HepG2 (cell line): ENCODE data around the gene PDCD5. TPM values are rescaled to one million over a fixed set of nuclear protein-coding genes. Genes with fewer than 3 reads are reported as not detected.

Experiments
- ATAC-seq: fragments of 200-7000 bp; cut with Tn5 transposase; 3 replicates; pipeline ENCODE4 v1.9.1; 2020; ENCODE audit warnings: mild to moderate bottlenecking, moderate library complexity
- BruUV-seq: library from RNA; stranded (reverse); fragments of 400-500 nt; replicated peaks from 2 replicates; lab custom pipeline; 2021; lab: Mats Ljungman, UMichigan
- CTCF ChIA-PET: fragments of 300-600 bp; formaldehyde crosslinking; extraction: SDS; loops from one replicate; lab custom pipeline; 2021; ENCODE audit warnings: low total read pairs, inconsistent platforms, low intra/inter-chr PET ratio; lab: Yijun Ruan, JAX
- POLR2A ChIA-PET: fragments of 350-600 bp; sonication (Branson Sonifier 250); formaldehyde crosslinking; loops from one replicate; lab custom pipeline; 2020; ENCODE audit warnings: antibody characterized with exemption, inconsistent platforms; lab: Yijun Ruan, JAX
- DNase-seq: peaks from one replicate; pipeline ENCODE4 v3.0.0-alpha.2; 2015; ENCODE audit warnings: low spot score
- FAIRE-seq: peaks from 3 replicates; lab custom pipeline; 2011; peaks lifted over from hg19 to GRCh38; lab: Jason Lieb, UNC
- H2AFZ ChIP-seq: one replicate; pipeline ENCODE4 v1.6.1; 2011; ENCODE audit warnings: low read length, inconsistent platforms
- H3K27ac ChIP-seq: fragments of 300-600 bp; 3 replicates; pipeline ENCODE4 v1.8.0; 2011; ENCODE audit warnings: mixed run types, mild to moderate bottlenecking, mixed read lengths, low read length, inconsistent platforms; ENCODE audit not compliant: insufficient read depth; ENCODE audit errors: extremely low read length
- H3K27me3 ChIP-seq, 2 experiments: fragments of 200-600 bp in 1 of 2; 2 replicates in 1 of 2; 3 replicates in 1 of 2; pipeline versions ENCODE4 v1.6.0 to v1.8.0; 2011; ENCODE audit warnings: low read length in 2 of 2, mild to moderate bottlenecking in 2 of 2, moderate library complexity in 2 of 2, inconsistent platforms in 1 of 2; ENCODE audit not compliant: insufficient read depth in 2 of 2, control insufficient read depth in 1 of 2
- H3K36me3 ChIP-seq, 2 experiments: fragments of 200-600 bp in 1 of 2; replicated peaks in 1 of 2; 2 replicates in 1 of 2; 3 replicates in 1 of 2; pipeline versions ENCODE4 v1.5.1 to v1.8.0; 2011; ENCODE audit warnings: low read length in 2 of 2, inconsistent platforms in 1 of 2; ENCODE audit not compliant: insufficient read depth in 2 of 2, control insufficient read depth in 1 of 2
- H3K4me1 ChIP-seq: 2 replicates; pipeline ENCODE4 v1.5.1; 2012; ENCODE audit warnings: low read length, inconsistent platforms; ENCODE audit not compliant: insufficient read depth
- H3K4me2 ChIP-seq: 2 replicates; pipeline ENCODE4 v1.6.0; 2011; ENCODE audit warnings: low read depth, low read length, inconsistent platforms
- H3K4me3 ChIP-seq, 3 experiments: fragments of 200-600 bp in 1 of 3; sonication (generic), shearing (Covaris generic) in 1 of 3; replicated peaks in 1 of 3; 2 replicates each; pipeline ENCODE4 v1.5.1; 2011 to 2016; ENCODE audit warnings: low read length in 3 of 3, inconsistent platforms in 2 of 3, low read depth in 2 of 3, mild to moderate bottlenecking in 2 of 3, control low read depth in 1 of 3, mixed read lengths in 1 of 3; ENCODE audit not compliant: insufficient read depth in 1 of 3
- H3K79me2 ChIP-seq: one replicate; pipeline ENCODE4 v1.6.1; 2011; ENCODE audit warnings: low read length, inconsistent platforms; ENCODE audit not compliant: insufficient read depth
- H3K9ac ChIP-seq: 2 replicates; pipeline ENCODE4 v1.6.0; 2011; ENCODE audit warnings: mild to moderate bottlenecking, low read depth, low read length, inconsistent platforms; ENCODE audit not compliant: insufficient read depth
- H3K9me3 ChIP-seq: 2 replicates; pipeline ENCODE4 v1.5.1; 2012; ENCODE audit warnings: mild to moderate bottlenecking, low read length
- H4K20me1 ChIP-seq: 2 replicates; pipeline ENCODE4 v1.6.0; 2011; ENCODE audit warnings: inconsistent platforms, mild to moderate bottlenecking, low read length, moderate library complexity; ENCODE audit not compliant: insufficient read depth
- ATF1 ChIP-seq: IDR thresholded peaks from 2 replicates; pipeline ENCODE4 v1.6.1; 2016; ENCODE audit warnings: mild to moderate bottlenecking, control low read depth
- GTF3A ChIP-seq: sonication (generic); formaldehyde crosslinking; conservative IDR thresholded peaks from 2 replicates; pipeline ENCODE4 v1.4.0; 2020; ENCODE audit warnings: mild to moderate bottlenecking, missing genetic modification reagents
- JUNB ChIP-seq: sonication (generic); formaldehyde crosslinking; IDR thresholded peaks from 2 replicates; pipeline ENCODE4 v1.8.0; 2022; ENCODE audit warnings: missing genetic modification reagents, mild to moderate bottlenecking, borderline replicate concordance
- MLX ChIP-seq: IDR thresholded peaks from 2 replicates; pipeline ENCODE4 v1.6.1; 2016
- PHF8 ChIP-seq: sonication (generic); formaldehyde crosslinking; IDR thresholded peaks from 2 replicates; pipeline ENCODE4 v1.5.0; 2020; ENCODE audit warnings: missing genetic modification reagents
- RBAK ChIP-seq: sonication (generic); formaldehyde crosslinking; IDR thresholded peaks from 2 replicates; pipeline ENCODE4 v1.5.1; 2020; ENCODE audit warnings: mild to moderate bottlenecking, missing genetic modification reagents
- RXRB ChIP-seq: IDR thresholded peaks from 2 replicates; pipeline ENCODE4 v1.6.1; 2016; ENCODE audit warnings: borderline replicate concordance, missing genetic modification reagents, missing compliant biosample characterization
- SMARCE1 ChIP-seq: fragments of 450-650 bp; IDR thresholded peaks from 2 replicates; pipeline ENCODE4 v1.6.1; 2017; ENCODE audit warnings: borderline replicate concordance
- YY1 ChIP-seq: IDR thresholded peaks from 2 replicates; pipeline ENCODE4 v1.6.1; 2011; ENCODE audit warnings: low read length, low read depth, moderate library complexity, mild to moderate bottlenecking; ENCODE audit not compliant: insufficient read depth, insufficient replicate concordance
- ZBTB25 ChIP-seq: IDR thresholded peaks from 2 replicates; pipeline ENCODE4 v1.6.1; 2018; ENCODE audit warnings: missing genetic modification reagents
- ZFP1 ChIP-seq: IDR thresholded peaks from 2 replicates; pipeline ENCODE4 v1.6.1; 2016
- ZNF343 ChIP-seq: sonication (generic); formaldehyde crosslinking; IDR thresholded peaks from 2 replicates; pipeline ENCODE4 v1.4.0; 2020; ENCODE audit warnings: mild to moderate bottlenecking, missing genetic modification reagents
- ZNF414 ChIP-seq: sonication (generic); formaldehyde crosslinking; IDR thresholded peaks from 2 replicates; pipeline ENCODE4 v1.5.0; 2020; ENCODE audit warnings: missing genetic modification reagents
- ZNF564 ChIP-seq: sonication (generic); formaldehyde crosslinking; IDR thresholded peaks from 2 replicates; pipeline ENCODE4 v1.8.1; 2023; ENCODE audit warnings: mild to moderate bottlenecking, missing genetic modification reagents
- ZNF737 ChIP-seq: sonication (generic); formaldehyde crosslinking; IDR thresholded peaks from 2 replicates; pipeline ENCODE4 v1.5.0; 2020; ENCODE audit warnings: missing genetic modification reagents, mild to moderate bottlenecking, borderline replicate concordance
- WGBS: methylation state at CpG from one replicate; pipeline ENCODE4 v1.1.6; 2017; ENCODE audit warnings: low lambda C conversion rate; 5-methylcytosine and 5-hydroxymethylcytosine counted together
- in situ Hi-C: cut with HindIII; loops from 2 replicates; pipeline ENCODE4 v1.10.0; 2017; ENCODE audit warnings: low pct_unique_long_range_greater_than_20kb; ENCODE audit not compliant: extremely low pct_ligation_motif_present
- intact Hi-C: fragments of 100-400 bp; cut with micrococcal nuclease; formaldehyde crosslinking; loops from one replicate; pipeline ENCODE4 v1.10.0; 2022; ENCODE audit not compliant: unreplicated experiment
- polyA plus RNA-seq, 8 experiments: library from polyadenylated mRNA; depleted of rRNA in 3 of 8; stranded (reverse) in 7 of 8; unstranded in 1 of 8; fragments of >200 nt; fragmentation: Illumina TruSeq in 4 of 8; extraction: Trizol in 4 of 8; gene quantifications; 2 replicates each; pipeline versions ENCODE4 v1.2.1 to v1.2.3, GENCODE V29; 2011 to 2016; ENCODE audit warnings: low read depth in 4 of 8, missing spikeins in 1 of 8, mixed read lengths in 1 of 8; ENCODE audit not compliant: insufficient read depth in 1 of 8
- total RNA-seq, 5 experiments: library from RNA; depleted of rRNA; stranded (reverse); fragments of >200 nt; fragmentation: Illumina TruSeq; extraction: Trizol; gene quantifications; 2 replicates each; pipeline ENCODE4 v1.2.3, GENCODE V29; 2016; ENCODE audit warnings: low read depth in 1 of 5
- TF ChIP-seq, protein P1 (sequence below): sonication (generic); formaldehyde crosslinking; IDR thresholded peaks from 2 replicates; pipeline ENCODE4 v1.5.0; 2020; ENCODE audit warnings: mild to moderate bottlenecking, missing genetic modification reagents, borderline replicate concordance
- TF ChIP-seq, protein P2 (sequence below): sonication (generic); formaldehyde crosslinking; IDR thresholded peaks from 2 replicates; pipeline ENCODE4 v1.5.0; 2020; ENCODE audit warnings: missing genetic modification reagents

PDCD5 gene
- total and polyA plus RNA-seq, 2 of the 13 experiments (the other 11 are each of a cell fraction or from before 2014, with no cell fraction given) = 56.3 to 332 TPM

- no peaks in the 10 kb centered on the region for H3K79me2 ChIP-seq
- no peak for DNase-seq
- no peak overlapping the region for H3K9ac ChIP-seq
- intact Hi-C loops = loop anchor here (2.0 kb wide), 1 partner anchor 273 kb away; no protein-coding TSS in a partner anchor
- in situ Hi-C loops = no loop called here
- peaks cover 9 to 28% of the 10 kb centered on the region in 2 experiments for H3K36me3 ChIP-seq
- no peak for FAIRE-seq
- H2AFZ ChIP-seq = no peak overlapping the region
- no peaks in the 10 kb centered on the region for H3K4me1 ChIP-seq
- no peaks in the 10 kb centered on the region for H3K9me3 ChIP-seq
- POLR2A ChIA-PET = no interaction called here
- H4K20me1 ChIP-seq = no peaks in the 10 kb centered on the region
- H3K27ac ChIP-seq = no peak overlapping the region
- no TSS peak for BruUV-seq
- H3K4me3 ChIP-seq = no peak overlapping the region
- no peak overlapping the region for H3K4me2 ChIP-seq
- no peak for ATAC-seq
- no peaks in the 10 kb centered on the region for H3K27me3 ChIP-seq
- WGBS = 98% methylated on average over 11 of the region's 11 CpGs
- CTCF ChIA-PET = no interaction called here
- TF ChIP-seq ZNF737 (no peak), YY1 (no peak), ZNF343 (CRISPR knock-in tag) (no peak), PHF8 (no peak), ZNF564 (CRISPR knock-in tag) (no peak), GTF3A (CRISPR knock-in tag) (no peak), RXRB (no peak), JUNB (CRISPR knock-in tag) (no peak), RBAK (CRISPR knock-in tag) (no peak), ZNF414 (CRISPR knock-in tag) (no peak), ZBTB25 (CRISPR knock-in tag) (no peak), SMARCE1 (no peak), ZFP1 (no peak), MLX (CRISPR knock-in tag) (no peak), ATF1 (no peak)
- TF ChIP-seq, protein P1, sequence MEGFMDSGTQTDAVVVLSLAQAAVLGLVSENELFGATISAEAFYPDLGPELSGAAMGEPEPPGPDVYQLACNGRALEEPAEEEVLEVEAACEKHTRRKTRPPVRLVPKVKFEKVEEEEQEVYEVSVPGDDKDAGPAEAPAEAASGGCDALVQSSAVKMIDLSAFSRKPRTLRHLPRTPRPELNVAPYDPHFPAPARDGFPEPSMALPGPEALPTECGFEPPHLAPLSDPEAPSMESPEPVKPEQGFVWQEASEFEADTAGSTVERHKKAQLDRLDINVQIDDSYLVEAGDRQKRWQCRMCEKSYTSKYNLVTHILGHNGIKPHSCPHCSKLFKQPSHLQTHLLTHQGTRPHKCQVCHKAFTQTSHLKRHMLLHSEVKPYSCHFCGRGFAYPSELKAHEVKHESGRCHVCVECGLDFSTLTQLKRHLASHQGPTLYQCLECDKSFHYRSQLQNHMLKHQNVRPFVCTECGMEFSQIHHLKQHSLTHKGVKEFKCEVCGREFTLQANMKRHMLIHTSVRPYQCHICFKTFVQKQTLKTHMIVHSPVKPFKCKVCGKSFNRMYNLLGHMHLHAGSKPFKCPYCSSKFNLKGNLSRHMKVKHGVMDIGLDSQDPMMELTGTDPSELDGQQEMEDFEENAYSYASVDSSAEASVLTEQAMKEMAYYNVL (CRISPR knock-in tag) = no peak
- TF ChIP-seq, protein P2, sequence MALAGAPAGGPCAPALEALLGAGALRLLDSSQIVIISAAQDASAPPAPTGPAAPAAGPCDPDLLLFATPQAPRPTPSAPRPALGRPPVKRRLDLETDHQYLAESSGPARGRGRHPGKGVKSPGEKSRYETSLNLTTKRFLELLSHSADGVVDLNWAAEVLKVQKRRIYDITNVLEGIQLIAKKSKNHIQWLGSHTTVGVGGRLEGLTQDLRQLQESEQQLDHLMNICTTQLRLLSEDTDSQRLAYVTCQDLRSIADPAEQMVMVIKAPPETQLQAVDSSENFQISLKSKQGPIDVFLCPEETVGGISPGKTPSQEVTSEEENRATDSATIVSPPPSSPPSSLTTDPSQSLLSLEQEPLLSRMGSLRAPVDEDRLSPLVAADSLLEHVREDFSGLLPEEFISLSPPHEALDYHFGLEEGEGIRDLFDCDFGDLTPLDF = no peak
Measured at GRCh38 chr19:32598022-32598421, 17.0 kb downstream of the PDCD5 start.
